ENCODE data around the gene ATP5F1B. TPM values are rescaled to one million over a fixed set of nuclear protein-coding genes. Genes with fewer than 3 reads are reported as not detected.

ATP5F1B gene
- polyA plus RNA-seq, 2 donors = 222 to 636 TPM

Other genes with a start within 250 kb of the ATP5F1B start
- gene TIMELESS, start 196.6 kb downstream of the ATP5F1B start, polyA plus RNA-seq = 1 to 10 TPM; 9.2 TPM
- gene MIP, start 191.3 kb downstream of the ATP5F1B start, polyA plus RNA-seq = under 1 TPM in 1 of 2 donors, not detected in 1; 0.04 TPM
- gene SPRYD4, start 177.4 kb downstream of the ATP5F1B start, polyA plus RNA-seq = 1 to 10 TPM; 2.2 to 2.9 TPM
- 1 to 10 TPM; 3.6 to 4.2 TPM for gene GLS2, start 157.8 kb downstream of the ATP5F1B start, polyA plus RNA-seq
- gene RBMS2, start 124.2 kb downstream of the ATP5F1B start, polyA plus RNA-seq = 1 to 10 TPM; 3.4 to 6.7 TPM
- gene BAZ2A, start 15.7 kb downstream of the ATP5F1B start, polyA plus RNA-seq = 10 to 100 TPM; 16.4 to 47.5 TPM
- gene PTGES3, start 42.3 kb upstream of the ATP5F1B start, polyA plus RNA-seq = 100 to 1,000 TPM in 1 of 2 donors, 10 to 100 TPM in 1; 65.7 to 123 TPM
- gene NACA, start 79.3 kb upstream of the ATP5F1B start, polyA plus RNA-seq = 1,000 to 10,000 TPM; 1,812 to 2,103 TPM
- 1 to 10 TPM; 3.2 to 7.4 TPM for gene PRIM1, start 106.3 kb upstream of the ATP5F1B start, polyA plus RNA-seq
- 1 to 10 TPM; 3.0 to 5.4 TPM for gene HSD17B6, start 117.3 kb upstream of the ATP5F1B start, polyA plus RNA-seq

All from esophagus (tissue), 2 donors.